Measurements from ENCODE around the gene EFCAB5.
"Not testable (repeated sequence)": the region's sequence is repeated elsewhere in the genome, so short reads cannot be mapped to it uniquely, and the experiment has no call there.

The EFCAB5 gene

GRCh38 chr17:29935909-29936308 lies 5.5 kb upstream of the EFCAB5 start:
- DNase-seq (ENCODE audit: low read depth in 2 of 2): not testable (repeated sequence)

DNA sequence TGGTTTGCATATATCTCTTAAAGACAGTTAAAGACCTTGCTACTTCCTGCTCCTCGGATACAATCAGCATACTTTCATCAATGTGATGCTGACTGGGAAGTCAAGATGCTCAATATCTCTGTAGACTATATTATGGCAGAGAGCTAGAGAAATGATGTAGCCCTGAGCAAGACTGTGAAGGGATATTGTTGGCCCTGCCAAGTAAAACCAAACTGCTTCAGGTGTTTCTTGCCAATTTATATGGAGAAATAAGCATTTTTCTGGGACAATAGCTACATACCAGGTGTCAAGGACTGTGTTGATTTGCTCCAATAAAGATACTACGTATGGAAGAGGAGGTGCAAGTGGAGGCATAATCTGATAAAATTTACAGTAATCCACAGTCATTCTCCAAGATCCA lies 4.7 kb upstream of the EFCAB5 start:
- DNase-seq (ENCODE audit: low read depth in 2 of 2): no peak

GRCh38 chr17:29945281-29945680 lies 3.8 kb downstream of the EFCAB5 start:
- DNase-seq (ENCODE audit: low read depth in 2 of 2): no peak

- DNase-seq (ENCODE audit: low read depth in 2 of 2): no peak
These were observed 7.2 kb downstream of the EFCAB5 start for GRCh38 chr17:29948448-29949215.

- no peak for DNase-seq (ENCODE audit: low read depth in 2 of 2)
These were observed 8.3 kb downstream of the EFCAB5 start for GRCh38 chr17:29949696-29950095.

DNA sequence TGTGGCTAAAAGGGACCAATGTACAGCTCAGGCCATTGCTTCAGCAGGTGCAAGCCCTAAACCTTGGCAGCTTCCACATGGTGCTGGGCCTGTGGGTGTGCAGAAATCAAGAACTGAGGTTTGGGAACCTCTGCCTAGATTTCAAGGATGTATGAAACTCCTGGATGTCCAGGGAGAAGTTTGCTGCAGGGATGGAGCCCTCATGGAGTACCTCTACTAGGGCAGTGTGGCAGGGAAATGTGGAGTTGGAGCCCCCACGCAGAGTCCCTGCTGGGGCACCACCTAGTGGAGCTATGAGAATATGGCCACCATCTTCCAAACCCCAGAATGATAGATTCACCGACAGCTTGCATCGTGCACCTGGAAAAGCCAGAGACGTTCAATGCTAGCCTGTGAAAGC lies 13.0 kb downstream of the EFCAB5 start:
- no peak for DNase-seq (ENCODE audit: low read depth in 2 of 2)

GRCh38 chr17:29956225-29956624 lies 14.8 kb downstream of the EFCAB5 start:
- DNase-seq (ENCODE audit: low read depth in 2 of 2): no peak

DNA sequence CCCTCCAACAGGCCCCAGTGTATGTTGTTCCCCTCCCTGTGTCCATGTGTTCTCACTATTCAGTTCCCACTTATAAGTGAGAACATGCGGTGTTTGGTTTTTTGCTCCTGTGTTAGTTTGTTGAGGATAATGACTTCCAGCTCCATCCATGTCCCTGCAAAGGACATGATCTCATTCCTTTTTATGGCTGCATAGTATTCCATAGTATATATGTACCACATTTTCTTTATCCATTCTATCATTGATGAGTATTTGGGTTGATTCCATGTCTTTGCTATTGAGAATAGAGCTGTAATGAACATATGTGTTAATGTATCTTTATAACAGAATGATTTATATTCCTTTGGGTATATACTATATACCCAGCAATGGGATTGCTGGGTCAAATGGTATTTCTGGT lies 16.1 kb downstream of the EFCAB5 start:
- not testable (repeated sequence) for DNase-seq (ENCODE audit: low read depth in 2 of 2)

DNA sequence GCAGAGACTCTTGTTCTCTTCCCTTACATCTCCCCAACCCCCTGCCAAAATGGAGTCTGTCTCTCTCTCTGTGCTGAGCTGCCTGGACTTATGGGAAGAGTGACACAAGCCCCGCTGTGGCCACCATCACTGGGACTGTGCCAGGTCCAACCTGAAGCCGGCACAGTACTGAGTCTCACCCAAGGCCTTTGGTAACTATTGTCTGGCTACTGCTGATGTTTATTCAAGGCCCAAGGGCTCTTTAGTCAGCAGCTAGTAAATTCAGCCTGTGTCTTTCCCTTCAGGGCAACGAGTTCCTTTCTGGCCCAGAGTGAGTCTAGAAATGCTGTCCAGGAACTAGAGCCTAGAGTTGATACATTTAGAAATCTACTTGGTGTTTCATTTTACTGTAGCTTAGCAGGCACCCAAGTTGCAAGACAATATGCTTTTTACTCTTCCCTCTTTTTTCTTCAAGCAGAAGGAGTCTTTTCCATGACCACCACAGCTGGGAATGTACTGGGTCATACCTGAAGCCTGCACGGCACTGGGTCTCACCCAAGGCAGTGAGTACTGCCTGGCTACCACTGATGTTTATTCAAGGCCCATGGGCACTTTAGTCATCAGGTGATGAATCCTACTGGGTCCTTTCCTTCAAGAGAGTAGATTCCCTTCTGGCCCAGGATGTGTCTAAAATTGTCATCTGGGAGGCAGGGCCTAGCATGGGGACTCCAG lies 17.7 kb downstream of the EFCAB5 start:
- DNase-seq (ENCODE audit: low read depth in 2 of 2): no peak

DNA sequence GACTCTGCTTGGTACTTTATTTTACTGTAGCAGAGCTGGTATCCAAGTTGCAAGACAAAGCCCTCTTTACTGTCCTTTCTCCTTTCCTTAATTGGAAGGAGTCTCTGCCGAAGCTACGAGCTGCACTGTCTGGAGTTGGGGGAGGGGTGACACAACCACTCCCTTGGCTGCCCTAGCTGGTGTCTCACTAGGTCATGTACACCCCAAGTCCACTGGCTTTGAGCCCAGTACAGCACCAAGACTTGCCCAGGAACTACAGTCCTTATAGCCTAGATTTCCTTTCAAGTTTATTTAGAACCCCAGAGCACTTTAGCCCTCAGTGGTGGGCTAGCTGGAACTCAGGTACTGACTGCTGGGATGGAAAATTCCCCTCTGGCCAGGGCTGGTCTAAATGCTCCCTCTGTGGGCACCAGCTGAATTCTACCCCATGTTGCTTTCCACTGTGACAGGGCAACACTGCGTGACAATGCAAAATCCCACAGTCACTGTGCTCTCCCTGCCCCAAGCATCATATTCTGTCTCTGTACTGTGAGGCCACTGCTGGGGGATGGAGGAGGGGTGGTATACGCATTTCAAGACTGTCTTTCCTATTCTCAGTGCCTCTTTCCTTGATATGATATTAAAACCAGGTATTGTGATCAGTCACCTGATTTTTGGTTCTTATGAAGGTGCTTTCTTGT lies 18.4 kb downstream of the EFCAB5 start:
- DNase-seq (ENCODE audit: low read depth in 2 of 2): no peak

DNA sequence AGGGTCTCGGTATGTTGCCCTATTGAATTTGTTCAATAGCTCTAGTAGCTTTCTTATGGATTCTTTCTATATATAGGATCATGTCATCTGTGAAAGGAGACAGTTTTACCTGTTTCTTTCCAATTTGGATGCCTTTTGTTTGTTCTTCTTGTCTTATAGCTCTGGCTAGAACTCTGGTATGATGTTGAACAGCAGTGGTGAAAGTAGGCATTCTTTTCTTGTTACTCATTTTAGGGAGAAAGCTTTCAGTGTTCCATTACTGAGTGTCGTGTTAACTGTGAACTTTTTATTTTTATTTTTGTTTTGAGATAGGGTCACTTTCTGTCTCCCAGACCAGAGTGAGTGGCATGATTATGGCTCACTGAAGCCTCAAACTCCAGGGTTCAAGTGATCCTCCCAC lies 21.2 kb downstream of the EFCAB5 start:
- DNase-seq (ENCODE audit: low read depth in 2 of 2): no peak

DNA sequence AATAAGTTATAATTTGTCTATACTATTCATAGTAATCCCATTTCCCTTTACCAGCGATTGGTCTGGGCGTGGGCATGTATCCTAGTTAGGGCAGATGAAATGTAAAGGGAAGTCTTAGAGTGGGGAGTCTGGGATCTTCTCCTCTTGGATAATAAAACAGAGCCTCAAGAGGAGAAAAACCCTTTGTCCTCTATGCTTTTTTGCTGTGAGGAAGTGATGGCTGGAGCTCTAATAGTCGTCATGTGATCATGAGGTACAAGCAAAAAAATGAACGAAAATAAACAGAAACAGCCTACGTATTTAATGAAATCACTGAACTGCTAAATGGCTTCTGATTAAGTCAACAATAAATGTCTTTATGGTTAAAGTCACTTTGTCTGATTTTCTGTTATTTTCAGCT lies 26.8 kb downstream of the EFCAB5 start:
- no peak for DNase-seq (ENCODE audit: low read depth in 2 of 2)

DNA sequence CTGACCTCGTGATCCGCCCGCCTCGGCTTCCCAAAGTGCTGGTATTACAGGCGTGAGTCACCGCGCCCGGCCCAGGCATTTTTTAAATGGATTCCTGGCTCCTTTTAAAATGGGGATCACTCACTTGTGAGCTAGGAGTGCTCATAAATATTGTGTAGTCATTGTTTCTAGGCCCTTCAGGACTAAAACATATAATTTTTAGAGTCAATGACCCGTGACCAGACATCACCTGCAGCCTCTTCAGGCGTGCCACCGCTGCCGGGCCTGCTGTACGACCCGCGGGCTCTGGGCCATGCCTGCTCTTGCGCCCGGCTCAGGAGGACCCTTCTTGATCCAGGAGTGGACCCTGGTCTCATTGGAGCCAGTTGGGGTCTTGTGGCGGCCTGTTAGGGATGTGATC lies 30.8 kb downstream of the EFCAB5 start:
- no peak for DNase-seq (ENCODE audit: low read depth in 2 of 2)

DNA sequence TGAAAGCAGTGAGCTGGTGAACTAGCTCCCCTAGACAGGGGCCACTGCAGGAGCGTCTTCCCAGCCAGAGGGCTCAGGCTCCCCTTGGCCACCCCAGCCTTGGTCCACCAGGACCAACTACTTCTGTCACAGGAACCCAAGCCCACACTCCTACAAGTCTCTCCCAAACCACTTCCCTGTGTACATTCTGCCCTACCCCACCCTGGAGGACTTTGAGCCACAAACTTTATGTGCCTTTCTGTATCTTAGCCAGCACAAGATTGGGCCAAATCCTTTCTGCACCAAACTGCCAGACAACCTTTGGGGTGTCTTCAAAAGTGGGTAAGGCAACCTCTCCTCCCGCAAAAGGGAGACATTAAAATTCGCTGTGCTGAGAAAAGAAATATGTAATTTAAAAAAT lies 31.6 kb downstream of the EFCAB5 start:
- no peak for DNase-seq (ENCODE audit: low read depth in 2 of 2)

- no peak for DNase-seq (ENCODE audit: low read depth in 2 of 2)
These were observed 36.4 kb downstream of the EFCAB5 start for GRCh38 chr17:29977836-29978235.

DNA sequence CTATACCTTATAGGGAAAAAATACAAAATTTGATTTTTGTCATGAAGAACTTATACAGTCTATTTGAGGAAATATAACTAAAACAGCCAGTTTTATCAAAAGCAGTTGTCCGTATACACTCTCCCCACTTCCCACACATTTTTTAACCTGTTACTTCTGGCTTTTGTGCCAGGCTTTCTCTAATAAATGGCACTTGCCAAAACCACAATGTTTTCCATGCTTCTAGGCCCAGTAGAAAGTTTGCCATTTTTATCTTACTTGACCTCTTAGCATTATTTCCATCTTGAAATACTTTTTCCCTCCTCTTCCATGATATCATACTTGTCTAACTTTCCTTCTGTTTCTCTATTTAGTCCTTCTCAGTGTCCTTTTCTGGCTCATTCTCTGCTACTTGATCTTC lies 38.8 kb downstream of the EFCAB5 start:
- DNase-seq (ENCODE audit: low read depth in 2 of 2): no peak

- DNase-seq (ENCODE audit: low read depth in 2 of 2): no peak
These were observed 41.7 kb downstream of the EFCAB5 start for GRCh38 chr17:29982991-29983653.

DNA sequence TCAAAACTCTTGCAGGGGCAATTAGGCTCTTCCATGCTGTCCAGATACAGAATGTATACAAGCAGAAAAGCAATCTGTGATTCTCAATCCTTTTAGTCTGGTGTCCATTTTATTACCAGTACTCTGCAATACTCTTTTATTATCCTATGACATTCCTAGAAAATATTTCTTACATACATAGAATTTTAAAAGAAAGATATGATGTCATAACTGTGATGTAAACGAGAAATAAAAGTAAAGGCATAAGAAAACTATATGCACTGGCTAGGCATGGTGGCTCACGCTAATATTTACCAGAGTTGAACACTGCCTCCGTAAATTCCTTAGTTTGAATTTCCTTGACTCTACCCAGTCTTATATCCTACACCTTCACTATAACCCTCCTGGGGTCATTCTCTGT lies 55.0 kb downstream of the EFCAB5 start:
- no peak for DNase-seq (ENCODE audit: low read depth in 2 of 2)

GRCh38 chr17:30000001-30000754 lies 58.7 kb downstream of the EFCAB5 start:
- no peak for DNase-seq (ENCODE audit: low read depth in 2 of 2)

GRCh38 chr17:30000755-30001257 lies 59.4 kb downstream of the EFCAB5 start:
- no peak for DNase-seq (ENCODE audit: low read depth in 2 of 2)

GRCh38 chr17:30002088-30002487 lies 60.7 kb downstream of the EFCAB5 start:
- no peak for DNase-seq (ENCODE audit: low read depth in 2 of 2)
